Urothelium cell line (cell line): ENCODE results near the gene TIGIT.
"Not testable (repeated sequence)": the region's sequence is repeated elsewhere in the genome, so short reads cannot be mapped to it uniquely, and the experiment has no call there.

Experiments used
- DNase-seq: peaks from one replicate; pipeline ENCODE4 v3.0.0; 2011; ENCODE audit warnings: low spot score, mixed read lengths
- FAIRE-seq: peaks from 2 replicates; lab custom pipeline; 2011; peaks lifted over from hg19 to GRCh38; lab: Jason Lieb, UNC

Gene TIGIT

GRCh38 chr3:114293838-114294535 lies at the start of gene TIGIT:
TIGIT (plus strand) TSS chr3:114294028; CDS start chr3:114294062, 34 bp downstream.
- DNase-seq (no peak), FAIRE-seq (no peak)

DNA sequence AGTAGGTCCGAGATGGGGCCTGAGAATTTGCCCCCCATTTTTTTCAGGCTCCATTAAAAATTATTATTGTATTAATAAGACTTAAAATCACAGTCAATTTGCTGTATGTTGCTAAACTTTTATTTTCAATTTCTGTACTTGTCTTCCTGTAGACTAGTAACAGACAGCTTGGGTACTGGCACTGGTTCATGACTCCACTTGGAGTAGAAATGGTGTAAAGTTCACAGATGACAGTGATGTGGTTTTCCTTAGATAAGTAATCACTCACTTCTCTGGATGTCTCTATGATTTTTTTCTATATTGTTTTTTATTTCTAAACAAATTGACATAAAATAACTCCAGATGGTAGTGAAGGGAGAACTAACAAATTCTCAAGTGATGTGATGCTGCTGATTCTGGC lies 40.9 kb upstream of the TIGIT start:
- DNase-seq (no peak), FAIRE-seq (no peak)

GRCh38 chr3:114253505-114253904 lies 40.3 kb upstream of the TIGIT start:
- no peak for FAIRE-seq

DNA sequence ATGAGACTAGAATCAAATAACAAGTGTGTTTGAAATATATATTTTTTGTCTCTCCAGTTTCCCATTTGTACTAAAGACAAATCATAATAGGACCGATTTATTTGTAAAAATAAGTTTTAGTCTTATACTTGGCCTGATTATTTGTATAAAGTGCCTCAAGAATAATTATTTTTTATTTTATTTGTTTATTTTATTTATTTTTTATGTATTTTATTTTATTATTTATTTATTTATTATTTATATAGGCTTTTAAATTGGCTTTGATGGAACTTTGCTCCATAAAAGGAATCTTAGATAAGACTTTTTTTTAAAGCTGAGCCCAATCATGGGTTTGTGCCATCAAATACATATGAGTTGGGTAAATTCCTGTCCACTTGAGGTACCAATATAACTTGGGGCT lies 34.3 kb upstream of the TIGIT start:
- no peak for DNase-seq
- no peak for FAIRE-seq

More at GRCh38 chr3:114253505-114253904, 40.3 kb upstream of the TIGIT start:
- DNase-seq: no peak

- DNase-seq: no peak
- no peak for FAIRE-seq
These were observed 33.7 kb upstream of the TIGIT start for GRCh38 chr3:114260152-114260551.

DNA sequence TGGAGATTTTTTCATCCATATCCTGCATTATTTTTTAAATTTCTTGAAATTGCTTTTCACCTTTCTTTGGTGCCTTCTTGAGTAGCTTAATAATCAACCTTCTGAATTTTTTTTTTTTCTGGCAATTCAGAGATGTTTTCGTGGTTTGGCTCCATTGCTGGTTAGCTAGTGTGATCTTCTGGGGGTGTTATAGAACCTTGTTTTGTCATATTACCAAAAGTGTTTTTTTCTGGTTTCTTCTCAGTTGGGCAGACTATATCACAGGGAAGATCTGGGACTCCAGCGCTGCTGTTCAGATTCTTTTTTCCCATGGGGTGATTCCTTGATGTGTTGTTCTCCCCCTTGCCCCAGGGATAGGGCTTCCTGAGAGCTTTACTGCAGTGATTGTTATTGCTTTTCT lies 23.8 kb upstream of the TIGIT start:
- FAIRE-seq (no peak), DNase-seq (no peak)

DNA sequence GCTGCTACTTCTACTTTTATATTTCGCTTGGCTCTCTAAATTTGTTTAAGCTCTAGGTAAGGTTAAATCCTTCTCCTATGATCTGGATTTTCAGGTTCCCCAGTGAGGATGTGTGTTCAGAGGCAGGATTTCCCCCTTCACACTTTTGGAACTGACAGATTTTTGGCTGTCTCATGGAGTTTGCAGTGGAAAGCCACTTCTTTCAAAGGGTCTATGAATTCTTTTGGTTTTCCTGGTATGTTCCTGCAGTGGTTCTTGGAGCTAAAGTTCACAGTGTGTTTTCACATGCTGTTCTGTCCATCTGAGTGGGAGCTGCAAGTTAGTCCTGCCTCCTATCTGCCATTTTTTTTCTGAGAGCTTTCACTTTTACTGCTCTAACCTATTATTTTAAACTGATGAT lies 21.6 kb upstream of the TIGIT start:
- FAIRE-seq (no peak), DNase-seq (no peak)

DNA sequence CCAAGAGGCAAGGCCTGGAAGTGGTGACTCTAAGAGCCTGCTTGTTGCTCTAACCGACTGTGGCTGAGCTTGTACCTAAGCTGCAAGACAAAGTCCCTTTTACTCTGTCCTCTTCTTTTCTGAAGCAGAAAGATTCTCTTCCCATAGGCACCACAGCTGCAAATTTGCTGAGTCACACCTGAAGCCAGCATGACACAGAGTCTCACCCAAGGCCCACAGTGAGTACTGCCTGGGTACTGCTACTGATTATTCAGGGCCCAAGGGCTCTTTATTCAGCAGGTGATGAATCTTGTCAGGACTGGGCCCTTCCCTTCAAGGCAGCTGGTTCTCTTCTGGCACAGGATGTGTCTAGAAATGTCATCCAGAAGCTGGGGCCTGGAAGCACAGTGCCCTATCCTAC lies 18.9 kb upstream of the TIGIT start:
- no peak for DNase-seq
- no peak for FAIRE-seq

DNA sequence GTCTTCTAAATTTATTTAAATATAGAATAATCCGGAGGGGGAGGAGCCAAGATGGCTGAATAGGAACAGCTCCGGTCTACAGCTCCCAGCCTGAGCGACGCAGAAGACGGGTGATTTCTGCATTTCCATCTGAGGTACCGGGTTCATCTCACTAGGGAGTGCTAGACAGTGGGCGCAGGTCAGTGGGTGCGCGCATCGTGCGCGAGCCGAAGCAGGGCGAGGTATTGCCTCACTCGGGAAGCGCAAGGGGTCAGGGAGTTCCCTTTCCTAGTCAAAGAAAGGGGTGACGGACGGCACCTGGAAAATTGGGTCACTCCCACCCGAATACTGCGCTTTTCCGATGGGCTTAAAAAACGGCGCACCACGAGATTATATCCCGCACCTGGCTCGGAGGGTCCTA lies 17.0 kb upstream of the TIGIT start:
- FAIRE-seq, DNase-seq: not testable (repeated sequence)

DNA sequence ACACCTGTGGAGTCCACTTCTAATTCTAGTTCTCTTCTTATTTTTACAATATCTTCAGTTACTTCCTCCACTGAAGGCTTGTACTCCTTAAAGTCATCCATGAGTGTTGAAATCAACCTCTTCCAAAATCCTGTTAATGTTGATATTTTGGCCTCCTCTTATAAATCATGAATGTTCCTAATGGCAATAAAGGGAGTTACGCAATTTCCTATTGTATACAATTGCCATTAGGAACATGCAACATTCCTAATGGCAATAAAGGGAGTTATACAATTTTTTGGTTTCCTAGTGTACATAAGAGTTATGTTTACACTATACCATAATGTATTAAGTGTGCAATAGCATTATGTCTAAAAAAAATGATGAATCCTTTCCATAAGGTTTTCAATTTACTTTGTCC lies 9.2 kb upstream of the TIGIT start:
- FAIRE-seq (no peak), DNase-seq (no peak)

- no peak for FAIRE-seq
- DNase-seq: no peak
These were observed 8.1 kb upstream of the TIGIT start for GRCh38 chr3:114285648-114286230.

GRCh38 chr3:114286266-114286665 lies 7.6 kb upstream of the TIGIT start:
- FAIRE-seq (no peak), DNase-seq (no peak)

GRCh38 chr3:114290911-114291901 lies 2.6 kb upstream of the TIGIT start:
- no peak for FAIRE-seq
- DNase-seq: peak; percentile 72

DNA sequence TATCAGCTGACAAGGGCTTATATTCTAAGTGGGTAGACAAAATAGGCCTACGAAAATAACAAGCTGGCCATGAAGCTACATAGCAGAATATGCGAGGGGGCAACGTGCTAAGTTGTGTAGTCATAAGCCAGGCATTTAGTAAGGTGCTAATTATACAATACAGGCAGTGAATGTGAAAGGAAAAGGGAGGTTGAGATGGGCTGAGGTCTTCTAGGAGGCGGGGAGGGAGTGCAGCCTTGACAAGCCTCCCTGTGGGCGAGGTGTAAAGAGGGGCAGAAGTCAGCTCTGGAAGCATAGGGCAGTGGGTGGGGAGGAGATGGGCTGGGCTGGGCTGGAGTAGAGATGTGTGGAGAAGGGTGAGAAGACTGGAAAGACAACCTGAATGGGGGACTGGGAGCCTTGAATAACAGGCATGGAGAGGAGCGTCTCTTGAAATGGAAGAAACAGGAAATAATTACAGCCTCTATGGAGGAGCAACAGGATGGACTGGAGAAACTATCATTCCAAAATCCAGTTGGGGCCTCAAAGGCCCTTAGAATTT lies 1.2 kb downstream of the TIGIT start:
- FAIRE-seq: peak; percentile 68
- no peak for DNase-seq

DNA sequence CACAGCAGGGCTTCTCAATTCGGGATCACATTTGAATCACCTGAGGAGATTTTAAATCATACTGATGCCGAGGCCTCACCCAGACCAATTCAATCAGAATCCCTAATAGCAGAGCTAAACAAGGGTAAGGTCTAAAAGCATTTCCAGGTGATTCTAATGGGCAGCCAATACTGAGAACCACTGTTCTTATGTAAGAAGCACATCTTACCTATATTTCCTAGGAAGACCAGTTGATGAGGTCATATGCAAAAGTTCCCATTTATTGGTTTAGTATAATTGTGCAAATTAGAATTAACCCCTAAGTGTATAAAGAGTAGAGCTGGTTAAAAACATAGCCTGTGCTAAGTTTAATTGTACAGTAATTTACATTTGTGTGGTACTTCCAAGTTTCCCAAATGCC lies 2.1 kb downstream of the TIGIT start:
- DNase-seq: no peak
- FAIRE-seq: no peak

GRCh38 chr3:114299421-114299820 lies 5.6 kb downstream of the TIGIT start:
- DNase-seq: peak; percentile 87
- peak; percentile 89 for FAIRE-seq

DNA sequence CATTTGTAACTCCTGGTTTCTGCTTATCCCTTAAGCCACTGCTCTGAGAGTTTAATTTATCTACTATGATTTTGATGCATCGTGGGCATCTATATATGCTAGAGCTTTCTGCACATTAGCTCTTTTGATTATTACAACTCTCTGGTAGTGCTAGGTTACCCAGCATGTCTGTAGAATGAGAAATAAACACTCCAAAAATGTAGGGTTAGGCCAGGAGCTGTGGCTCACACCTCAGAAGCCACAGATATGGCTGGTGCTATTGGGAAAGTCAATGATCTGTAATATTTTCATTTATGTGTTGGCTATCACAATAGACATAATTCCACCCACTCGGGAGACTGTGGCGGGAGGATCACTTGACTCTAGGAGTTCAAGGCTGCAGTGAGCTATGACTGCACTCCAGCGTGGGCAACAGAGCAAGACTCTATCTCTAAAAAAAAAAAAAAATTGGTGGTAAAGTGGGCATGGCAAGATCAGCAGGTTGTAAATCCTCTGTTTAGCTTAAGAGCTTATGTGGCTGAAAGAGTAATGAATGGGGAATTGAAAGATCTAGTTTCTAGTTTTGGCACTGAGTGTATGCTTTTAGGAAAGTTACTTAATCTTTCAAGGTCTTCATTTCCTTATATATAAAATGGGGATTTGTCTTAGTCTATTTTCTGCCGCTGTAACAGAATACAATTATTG lies 6.3 kb downstream of the TIGIT start:
- FAIRE-seq (no peak), DNase-seq (no peak)

- DNase-seq: no peak
- FAIRE-seq: no peak
These were observed 13.5 kb downstream of the TIGIT start for GRCh38 chr3:114307222-114307830.

GRCh38 chr3:114307832-114308231 lies 14.0 kb downstream of the TIGIT start:
- no peak for FAIRE-seq

DNA sequence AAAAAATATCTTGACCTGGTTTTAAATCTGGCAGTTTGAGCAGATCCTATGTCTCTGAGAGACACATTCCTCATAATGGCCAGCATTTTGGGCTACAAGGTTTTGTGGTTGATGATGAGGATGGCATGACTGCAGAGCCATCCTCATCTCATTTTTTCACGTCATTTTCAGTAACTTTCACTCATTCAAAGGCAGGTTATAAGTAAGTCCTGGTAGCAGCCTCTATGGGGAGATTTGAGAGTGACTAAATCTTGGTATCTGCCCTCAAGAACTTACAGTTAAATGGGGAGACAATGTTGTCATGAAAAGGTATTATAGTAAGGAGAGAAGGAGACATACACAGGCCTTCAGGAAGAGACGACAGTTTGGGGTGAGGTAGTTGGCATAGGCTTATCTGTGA lies 14.5 kb downstream of the TIGIT start:
- no peak for DNase-seq

More at GRCh38 chr3:114307832-114308231, 14.0 kb downstream of the TIGIT start:
- no peak for DNase-seq

More for the DNA sequence above, 14.5 kb downstream of the TIGIT start:
- FAIRE-seq: no peak
